Measurements from ENCODE around the gene FNDC3B.
A peak's percentile ranks its signal among the peaks of the same experiment; 100 is the strongest.
"Not testable (repeated sequence)": the region's sequence is repeated elsewhere in the genome, so short reads cannot be mapped to it uniquely, and the experiment has no call there.

Gene FNDC3B

GRCh38 chr3:172092658-172093057 is 53.3 kb downstream of the FNDC3B start:
- no peak for FAIRE-seq
- no peak for DNase-seq (ENCODE audit: insufficient read length, low spot score)
- no peak for TF ChIP-seq POLR2A (IDR thresholded peaks at IDR 0.05; ENCODE audit: low read depth, low read length)

GRCh38 chr3:172093581-172094443 is 54.4 kb downstream of the FNDC3B start:
- DNase-seq (ENCODE audit: insufficient read length, low spot score); FAIRE-seq: not testable (repeated sequence)

- DNase-seq (ENCODE audit: insufficient read length, low spot score) (no peak), FAIRE-seq (no peak)
- TF ChIP-seq POLR2A (IDR thresholded peaks at IDR 0.05; ENCODE audit: low read depth, low read length): no peak
Observed at GRCh38 chr3:172094621-172095557, 55.5 kb downstream of the FNDC3B start.

- FAIRE-seq: peak; percentile 90
- no peak for TF ChIP-seq POLR2A (IDR thresholded peaks at IDR 0.05; ENCODE audit: low read depth, low read length)
- no peak for DNase-seq (ENCODE audit: insufficient read length, low spot score)
Observed at GRCh38 chr3:172096881-172097420, 57.6 kb downstream of the FNDC3B start.

- DNase-seq (ENCODE audit: insufficient read length, low spot score) (no peak), FAIRE-seq (no peak)
- TF ChIP-seq POLR2A (IDR thresholded peaks at IDR 0.05; ENCODE audit: low read depth, low read length): no peak
Observed at GRCh38 chr3:172097585-172097984, 58.2 kb downstream of the FNDC3B start.

GRCh38 chr3:172098698-172099494 is 59.5 kb downstream of the FNDC3B start:
- TF ChIP-seq POLR2A (IDR thresholded peaks at IDR 0.05; ENCODE audit: low read depth, low read length): no peak
- DNase-seq (ENCODE audit: insufficient read length, low spot score): no peak
- FAIRE-seq: peak; percentile 11

- DNase-seq (ENCODE audit: insufficient read length, low spot score) (no peak), FAIRE-seq (peak; percentile 62)
- TF ChIP-seq POLR2A (IDR thresholded peaks at IDR 0.05; ENCODE audit: low read depth, low read length): no peak
Observed at GRCh38 chr3:172099495-172099808, 60.1 kb downstream of the FNDC3B start.

GRCh38 chr3:172100482-172100881 is 61.1 kb downstream of the FNDC3B start:
- FAIRE-seq: no peak
- TF ChIP-seq POLR2A (IDR thresholded peaks at IDR 0.05; ENCODE audit: low read depth, low read length): no peak
- DNase-seq (ENCODE audit: insufficient read length, low spot score): no peak

- no peak for TF ChIP-seq POLR2A (IDR thresholded peaks at IDR 0.05; ENCODE audit: low read depth, low read length)
- no peak for FAIRE-seq
- DNase-seq (ENCODE audit: insufficient read length, low spot score): no peak
Observed at GRCh38 chr3:172101107-172101506, 61.7 kb downstream of the FNDC3B start.

- TF ChIP-seq POLR2A (IDR thresholded peaks at IDR 0.05; ENCODE audit: low read depth, low read length): no peak
- DNase-seq (ENCODE audit: insufficient read length, low spot score): no peak
- FAIRE-seq: no peak
Observed at GRCh38 chr3:172102123-172102882, 62.9 kb downstream of the FNDC3B start.

- TF ChIP-seq POLR2A (IDR thresholded peaks at IDR 0.05; ENCODE audit: low read depth, low read length): no peak
- FAIRE-seq: peak; percentile 30
- DNase-seq (ENCODE audit: insufficient read length, low spot score): no peak
Observed at GRCh38 chr3:172102883-172103310, 63.5 kb downstream of the FNDC3B start.

- peak; percentile 53 for FAIRE-seq
- DNase-seq (ENCODE audit: insufficient read length, low spot score): no peak
- no peak for TF ChIP-seq POLR2A (IDR thresholded peaks at IDR 0.05; ENCODE audit: low read depth, low read length)
Observed at GRCh38 chr3:172103724-172104123, 64.3 kb downstream of the FNDC3B start.

All from H54 (cell line).